K562 (cell line): ENCODE measurements around the gene RBM3. TPM values are rescaled to one million over a fixed set of nuclear protein-coding genes. Genes with fewer than 3 reads are reported as not detected.

Source experiments
- CREBBP ChIP-seq: IDR thresholded peaks from one replicate; pipeline ENCODE4 v1.6.1; 2012; ENCODE audit warnings: low read depth, mild to moderate bottlenecking, control low read depth, inconsistent platforms, low read length
- L3MBTL2 ChIP-seq: fragments of 450-650 bp; IDR thresholded peaks from 2 replicates; pipeline ENCODE4 v1.6.1; 2016; ENCODE audit warnings: mild to moderate bottlenecking, moderate library complexity
- MBD1 ChIP-seq: fragments of 250-450 bp; sonication (Bioruptor Pico); IDR thresholded peaks from 2 replicates; pipeline ENCODE4 v1.8.0; 2022; ENCODE audit warnings: inconsistent platforms
- MEIS2 ChIP-seq: fragments of 450-650 bp; IDR thresholded peaks from 2 replicates; pipeline ENCODE4 v1.6.1; 2014; ENCODE audit warnings: mild to moderate bottlenecking; ENCODE audit not compliant: partially characterized antibody
- MGA ChIP-seq: fragments of 450-650 bp; IDR thresholded peaks from 2 replicates; pipeline ENCODE4 v1.6.1; 2016; ENCODE audit warnings: mild to moderate bottlenecking, moderate library complexity
- RHOXF2B ChIP-seq: fragments of 250-450 bp; sonication (Bioruptor Pico); conservative IDR thresholded peaks from 2 replicates; pipeline ENCODE4 v1.5.1; 2021
- ZNF175 ChIP-seq: fragments of 200-800 bp; sonication (Bioruptor generic); IDR thresholded peaks from 2 replicates; pipeline ENCODE4 v1.6.1; 2016; ENCODE audit warnings: low read depth, mild to moderate bottlenecking, missing genetic modification characterization, missing compliant biosample characterization
- ZNF609 ChIP-seq: sonication (generic); formaldehyde crosslinking; IDR thresholded peaks from 2 replicates; pipeline ENCODE4 v1.8.1; 2023; ENCODE audit warnings: missing genetic modification reagents, mild to moderate bottlenecking, borderline replicate concordance
- polyA plus RNA-seq, 8 experiments: library from polyadenylated mRNA; depleted of rRNA in 4 of 8; stranded (reverse) in 5 of 8; unstranded in 3 of 8; fragments of >200 nt; fragmentation: Nextera tagmentation in 2 of 8; fragmentation: Illumina TruSeq in 1 of 8; extraction: Ambion mirVana in 2 of 8; extraction: Trizol in 1 of 8; gene quantifications; 2 replicates each; pipeline versions ENCODE4 v1.2.1 to v1.2.3, GENCODE V29; 2011 to 2014; ENCODE audit warnings: inconsistent platforms in 1 of 8, missing spikeins in 1 of 8
- total RNA-seq, 7 experiments: library from RNA; depleted of rRNA in 6 of 7; stranded (reverse); fragments of >200 nt in 6 of 7; fragmentation: Illumina TruSeq in 2 of 7; extraction: Trizol in 2 of 7; gene quantifications; 2 replicates each; pipeline versions ENCODE4 v1.2.1 to v1.2.3, GENCODE V29; 2011 to 2021; ENCODE audit warnings: low replicate concordance in 1 of 7

RBM3 gene
- total and polyA plus RNA-seq, 9 of the 15 experiments (the other 6 are each of a cell fraction or from before 2014, with no cell fraction given): 70.3 to 272 (median 209) TPM

- TF ChIP-seq MGA: peak; percentile 71
- no peak for TF ChIP-seq RHOXF2B (CRISPR knock-in tag)
- peak; percentile 59; the same call in 1 of the 2 replicates for TF ChIP-seq ZNF175
- peak; percentile 65; the same call in 1 of the 2 replicates for TF ChIP-seq L3MBTL2
- no peak for TF ChIP-seq CREBBP
- TF ChIP-seq MBD1 (CRISPR knock-in tag): no peak
- TF ChIP-seq ZNF609 (CRISPR knock-in tag): no peak
- peak; percentile 72 for TF ChIP-seq MEIS2
Observed at GRCh38 chrX:48617542-48618340, 43.5 kb downstream of the RBM3 start (continued).
